H9 (cell line): ENCODE measurements around the gene NPAS3. TPM values are rescaled to one million over a fixed set of nuclear protein-coding genes. Genes with fewer than 3 reads are reported as not detected.

ENCODE experiments used
- DNase-seq: peaks from one replicate; pipeline ENCODE4 v3.0.0-alpha.2; 2017
- H2AFZ ChIP-seq: one replicate; pipeline ENCODE4 v1.6.1; 2013; ENCODE audit warnings: mild to moderate bottlenecking, low read length, control low read depth, moderate library complexity
- H2AK5ac ChIP-seq: 2 replicates; pipeline ENCODE4 v1.6.1; 2013; ENCODE audit warnings: low read length, control low read depth, mixed read lengths; ENCODE audit not compliant: insufficient read length
- H2BK120ac ChIP-seq: one replicate; pipeline ENCODE4 v1.6.1; 2013; ENCODE audit warnings: low read depth, mild to moderate bottlenecking, low read length, control low read depth, inconsistent platforms; ENCODE audit not compliant: poor library complexity, severe bottlenecking
- H2BK12ac ChIP-seq: 2 replicates; pipeline ENCODE4 v1.6.1; 2013; ENCODE audit warnings: low read length, control low read depth, mixed read lengths, low read depth; ENCODE audit not compliant: insufficient read length
- H2BK15ac ChIP-seq: 2 replicates; pipeline ENCODE4 v1.6.1; 2013; ENCODE audit warnings: low read depth, low read length, control low read depth
- H2BK20ac ChIP-seq: one replicate; pipeline ENCODE4 v1.6.1; 2013; ENCODE audit warnings: low read depth, mild to moderate bottlenecking, low read length, control low read depth, inconsistent platforms; ENCODE audit not compliant: poor library complexity, severe bottlenecking
- H2BK5ac ChIP-seq: 2 replicates; pipeline ENCODE4 v1.6.1; 2013; ENCODE audit warnings: low read length, control low read depth, mixed read lengths; ENCODE audit not compliant: insufficient read length
- H3K14ac ChIP-seq: 2 replicates; pipeline ENCODE4 v1.6.1; 2013; ENCODE audit warnings: low read length, control low read depth; ENCODE audit not compliant: insufficient read depth
- H3K18ac ChIP-seq: 2 replicates; pipeline ENCODE4 v1.6.1; 2013; ENCODE audit warnings: low read depth, mild to moderate bottlenecking, mixed read lengths, low read length, control low read depth; ENCODE audit not compliant: insufficient read length
- H3K23ac ChIP-seq: 2 replicates; pipeline ENCODE4 v1.6.1; 2013; ENCODE audit warnings: low read length, control low read depth, mixed read lengths, low read depth; ENCODE audit not compliant: insufficient read length
- H3K23me2 ChIP-seq: 2 replicates; pipeline ENCODE4 v1.6.1; 2013; ENCODE audit warnings: low read depth, mild to moderate bottlenecking, mixed read lengths, low read length, control low read depth; ENCODE audit not compliant: insufficient read length, poor library complexity, severe bottlenecking
- H3K27ac ChIP-seq: 2 replicates; pipeline ENCODE4 v1.5.1; 2013; ENCODE audit warnings: low read length, control low read depth, mixed read lengths, low read depth; ENCODE audit not compliant: insufficient read length
- H3K27me3 ChIP-seq: 2 replicates; pipeline ENCODE4 v1.6.1; 2013; ENCODE audit warnings: low read length, control low read depth, inconsistent platforms; ENCODE audit not compliant: insufficient read depth
- H3K4ac ChIP-seq: 2 replicates; pipeline ENCODE4 v1.6.1; 2013; ENCODE audit warnings: low read depth, mild to moderate bottlenecking, control low read depth, inconsistent platforms, low read length, moderate library complexity
- H3K4me1 ChIP-seq: 2 replicates; pipeline ENCODE4 v1.6.1; 2013; ENCODE audit warnings: low read length, control low read depth, inconsistent platforms; ENCODE audit not compliant: insufficient read depth
- H3K4me2 ChIP-seq: 2 replicates; pipeline ENCODE4 v1.6.1; 2013; ENCODE audit warnings: low read length, control low read depth, mixed read lengths; ENCODE audit not compliant: insufficient read length, insufficient read depth
- H3K56ac ChIP-seq: 2 replicates; pipeline ENCODE4 v1.6.1; 2013; ENCODE audit warnings: low read depth, mild to moderate bottlenecking, mixed read lengths, low read length, control low read depth; ENCODE audit not compliant: insufficient read length
- H3K79me1 ChIP-seq: 2 replicates; pipeline ENCODE4 v1.6.1; 2013; ENCODE audit warnings: low read depth, mild to moderate bottlenecking, moderate library complexity, low read length, control low read depth, inconsistent platforms; ENCODE audit not compliant: insufficient read depth, poor library complexity, severe bottlenecking
- H3K79me2 ChIP-seq: 2 replicates; pipeline ENCODE4 v1.6.1; 2013; ENCODE audit warnings: low read length, control low read depth, inconsistent platforms; ENCODE audit not compliant: insufficient read depth
- H3K9ac ChIP-seq: 2 replicates; pipeline ENCODE4 v1.6.1; 2013; ENCODE audit warnings: low read length, control low read depth, mixed read lengths; ENCODE audit not compliant: insufficient read length; ENCODE audit errors: extremely low read depth
- H3K9me3 ChIP-seq: one replicate; pipeline ENCODE4 v1.6.1; 2013; ENCODE audit warnings: low read depth, low read length, inconsistent platforms; ENCODE audit not compliant: control insufficient read depth
- H3T11ph ChIP-seq: one replicate; pipeline ENCODE4 v1.6.1; 2013; ENCODE audit warnings: mild to moderate bottlenecking, low read length, control low read depth, inconsistent platforms
- H4K20me1 ChIP-seq: one replicate; pipeline ENCODE4 v1.6.1; 2013; ENCODE audit not compliant: control insufficient read depth, insufficient read length, insufficient read depth
- H4K5ac ChIP-seq: 2 replicates; pipeline ENCODE4 v1.6.1; 2013; ENCODE audit warnings: low read depth, mild to moderate bottlenecking, mixed read lengths, low read length, control low read depth; ENCODE audit not compliant: insufficient read length
- H4K8ac ChIP-seq: replicated peaks from 2 replicates; pipeline ENCODE4 v1.6.1; 2013; ENCODE audit warnings: low read length, control low read depth, mixed read lengths, low read depth; ENCODE audit not compliant: insufficient read length
- H4K91ac ChIP-seq: 2 replicates; pipeline ENCODE4 v1.6.1; 2013; ENCODE audit warnings: low read depth, mild to moderate bottlenecking, moderate library complexity, mixed read lengths, low read length, control low read depth; ENCODE audit not compliant: insufficient read length
- H3K27ac Mint-ChIP-seq, 3 experiments: 2 replicates in 2 of 3; 3 replicates in 1 of 3; pipeline ENCODE4 v1.8.0; 2020 to 2021; ENCODE audit warnings: mixed read lengths in 3 of 3, mild to moderate bottlenecking in 1 of 3, moderate library complexity in 1 of 3
- H3K27me3 Mint-ChIP-seq: 2 replicates; pipeline ENCODE4 v1.8.0; 2021; ENCODE audit warnings: low read depth, mild to moderate bottlenecking, moderate library complexity, mixed read lengths
- H3K36me3 Mint-ChIP-seq, 3 experiments: 2 replicates in 2 of 3; 3 replicates in 1 of 3; pipeline ENCODE4 v1.8.0; 2020 to 2021; ENCODE audit warnings: low read depth in 3 of 3, mixed read lengths in 3 of 3; ENCODE audit not compliant: insufficient read depth in 1 of 3
- H3K4me1 Mint-ChIP-seq, 2 experiments: 2 replicates each; pipeline ENCODE4 v1.8.0; 2020; ENCODE audit warnings: mixed read lengths in 2 of 2
- H3K4me3 Mint-ChIP-seq, 2 experiments: 2 replicates in 1 of 2; 3 replicates in 1 of 2; pipeline ENCODE4 v1.8.0; 2020 to 2021; ENCODE audit warnings: mild to moderate bottlenecking in 2 of 2, mixed read lengths in 2 of 2, moderate library complexity in 1 of 2
- H3K9me3 Mint-ChIP-seq, 2 experiments: 2 replicates in 1 of 2; 3 replicates in 1 of 2; pipeline ENCODE4 v1.8.0; 2020; ENCODE audit warnings: mild to moderate bottlenecking in 2 of 2, mixed read lengths in 2 of 2, moderate library complexity in 1 of 2
- WGBS: extraction: QIAGEN DNeasy Blood & Tissue Kit; methylation state at CpG from one replicate; pipeline ENCODE4 v1.1.7; 2013; ENCODE audit warnings: missing lambda C conversion rate, low lambda C conversion rate, mixed read lengths; ENCODE audit not compliant: insufficient read length; ENCODE audit errors: extremely low coverage; 5-methylcytosine and 5-hydroxymethylcytosine counted together
- total RNA-seq: library from RNA; stranded (reverse); gene quantifications from 2 replicates; pipeline ENCODE4 v1.2.1, GENCODE V29; 2021
- TF ChIP-seq, protein P1 (sequence below): fragments of 200-600 bp; sonication (generic); conservative IDR thresholded peaks from 3 replicates; pipeline ENCODE4 v1.8.0; 2021; ENCODE audit warnings: antibody characterized with exemption, mild to moderate bottlenecking

Gene NPAS3
- total RNA-seq, 1 experiment from 2014 or later, result 0.17 TPM

DNA sequence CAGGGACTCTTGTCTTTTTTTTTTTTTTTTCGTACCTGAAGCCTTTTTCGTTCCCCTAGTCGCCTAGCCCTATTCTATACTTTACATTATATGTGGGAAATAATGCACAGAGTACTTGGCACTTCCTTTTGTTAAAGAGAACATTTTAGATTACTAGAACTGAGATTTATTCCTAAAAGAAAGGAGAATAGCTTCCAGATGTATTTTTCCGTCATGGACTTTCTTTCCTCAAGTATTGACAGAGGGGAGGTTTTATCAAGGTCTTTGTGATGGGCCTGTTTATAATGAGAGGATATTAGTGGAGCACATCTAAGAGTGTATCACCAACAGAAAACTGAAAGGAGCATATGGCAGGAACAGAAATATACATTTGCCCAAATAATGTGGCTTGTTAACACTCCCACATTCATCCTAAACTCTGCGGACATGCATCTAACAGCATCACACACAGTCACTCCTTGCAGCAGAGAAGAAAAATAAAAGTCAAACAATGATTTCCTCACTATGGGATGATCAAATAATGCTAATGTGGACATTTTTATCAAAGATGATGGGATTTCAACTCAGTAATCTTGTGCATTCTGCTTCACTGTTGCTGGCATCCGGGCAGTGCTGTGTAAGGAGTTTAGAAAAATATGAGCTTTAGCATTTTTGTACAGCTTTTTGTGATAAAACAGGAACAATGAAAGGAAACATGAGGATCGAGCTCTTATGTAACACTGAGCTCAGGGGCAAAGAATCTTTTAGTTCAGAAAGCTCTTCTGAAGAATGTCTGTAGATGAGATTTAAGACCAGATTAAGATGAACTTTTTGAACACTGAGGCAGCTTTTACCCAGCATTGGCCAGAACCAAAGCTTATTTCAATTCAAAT, 829.1 kb downstream of the NPAS3 start:
- no peak overlapping the region for H2AK5ac ChIP-seq
- no peaks in the 10 kb centered on the region for H3K27me3 ChIP-seq
- no peaks in the 10 kb centered on the region for H3K79me2 ChIP-seq
- H2BK120ac ChIP-seq, result no peak overlapping the region
- no peak for DNase-seq
- no peak overlapping the region for H3K18ac ChIP-seq
- H2BK5ac ChIP-seq, result no peak overlapping the region
- no peak overlapping the region for H4K5ac ChIP-seq
- H2BK15ac ChIP-seq, result no peak overlapping the region
- peaks cover 11% of the 10 kb centered on the region; the same call in 1 of the 2 replicates for H3K4me1 ChIP-seq
- Mint-ChIP-seq H3K9me3 (no peaks in the 10 kb centered on the region), H3K27ac (no peak overlapping the region), H3K27me3 (no peaks in the 10 kb centered on the region; the same call in 1 of the 2 replicates), H3K36me3 (no peaks in the 10 kb centered on the region), H3K4me1 (peaks cover 47 to 50% of the 10 kb centered on the region in 2 experiments), H3K4me3 (no peak overlapping the region)
- no peak overlapping the region for H2BK20ac ChIP-seq
- no peaks in the 10 kb centered on the region for H4K20me1 ChIP-seq
- no peak overlapping the region for H2AFZ ChIP-seq
- WGBS, result no CpG with 5 or more reads among the region's 7 CpGs
- H3K23ac ChIP-seq, result no peak overlapping the region
- no peak overlapping the region for H3K4me2 ChIP-seq
- no peak overlapping the region for H3K14ac ChIP-seq
- H3T11ph ChIP-seq, result no peak overlapping the region
- no peak overlapping the region for H4K91ac ChIP-seq
- TF ChIP-seq, protein P1, sequence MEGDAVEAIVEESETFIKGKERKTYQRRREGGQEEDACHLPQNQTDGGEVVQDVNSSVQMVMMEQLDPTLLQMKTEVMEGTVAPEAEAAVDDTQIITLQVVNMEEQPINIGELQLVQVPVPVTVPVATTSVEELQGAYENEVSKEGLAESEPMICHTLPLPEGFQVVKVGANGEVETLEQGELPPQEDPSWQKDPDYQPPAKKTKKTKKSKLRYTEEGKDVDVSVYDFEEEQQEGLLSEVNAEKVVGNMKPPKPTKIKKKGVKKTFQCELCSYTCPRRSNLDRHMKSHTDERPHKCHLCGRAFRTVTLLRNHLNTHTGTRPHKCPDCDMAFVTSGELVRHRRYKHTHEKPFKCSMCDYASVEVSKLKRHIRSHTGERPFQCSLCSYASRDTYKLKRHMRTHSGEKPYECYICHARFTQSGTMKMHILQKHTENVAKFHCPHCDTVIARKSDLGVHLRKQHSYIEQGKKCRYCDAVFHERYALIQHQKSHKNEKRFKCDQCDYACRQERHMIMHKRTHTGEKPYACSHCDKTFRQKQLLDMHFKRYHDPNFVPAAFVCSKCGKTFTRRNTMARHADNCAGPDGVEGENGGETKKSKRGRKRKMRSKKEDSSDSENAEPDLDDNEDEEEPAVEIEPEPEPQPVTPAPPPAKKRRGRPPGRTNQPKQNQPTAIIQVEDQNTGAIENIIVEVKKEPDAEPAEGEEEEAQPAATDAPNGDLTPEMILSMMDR, result no peak
- no peaks in the 10 kb centered on the region for H3K9me3 ChIP-seq
- no peak overlapping the region for H3K56ac ChIP-seq
- no peaks in the 10 kb centered on the region for H3K79me1 ChIP-seq
- H4K8ac ChIP-seq, result no peak overlapping the region
- H3K23me2 ChIP-seq, result no peaks in the 10 kb centered on the region
- no peak overlapping the region for H3K27ac ChIP-seq
- H2BK12ac ChIP-seq, result no peak overlapping the region
- no peak overlapping the region for H3K9ac ChIP-seq
- no peak overlapping the region for H3K4ac ChIP-seq
